Ishikawa (cell line): ENCODE measurements around the gene GRB10.

Experiments used
- EP300 ChIP-seq: IDR thresholded peaks from 2 replicates; pipeline ENCODE4 v1.6.1; 2012; ENCODE audit warnings: borderline replicate concordance
- YY1 ChIP-seq: IDR thresholded peaks from 2 replicates; pipeline ENCODE4 v1.6.1; 2012; ENCODE audit warnings: low read depth

DNA sequence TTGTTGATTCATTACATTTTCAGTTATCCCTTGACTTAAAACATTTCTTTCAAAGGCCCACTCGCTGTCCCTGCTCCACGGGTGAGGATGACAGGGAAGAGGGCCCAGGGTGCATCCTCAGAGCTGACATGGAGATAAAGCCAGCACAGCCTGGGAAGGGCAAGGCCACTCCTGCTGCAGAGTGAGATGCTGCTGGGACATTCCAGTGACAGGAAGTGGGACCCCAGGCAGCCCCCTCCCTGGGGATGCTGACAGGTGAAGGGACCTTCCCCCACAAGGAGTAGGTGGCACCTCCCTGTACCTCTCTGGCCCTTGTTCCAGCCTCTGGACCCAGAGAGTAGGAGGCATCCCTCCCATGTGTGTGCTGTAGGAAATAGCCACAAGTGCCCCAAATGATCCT lies 119.7 kb downstream of the GRB10 start:
- TF ChIP-seq YY1 = no peak
- no peak for TF ChIP-seq EP300
